GM21423 (cell line): ENCODE results near the gene ERP44.
"Not testable (repeated sequence)": the region's sequence is repeated elsewhere in the genome, so short reads cannot be mapped to it uniquely, and the experiment has no call there.

ENCODE experiments used
- ATAC-seq: cut with Tn5 transposase; IDR thresholded peaks from one replicate; pipeline ENCODE4 v1.9.1; 2021; ENCODE audit warnings: mild to moderate bottlenecking, moderate library complexity; ENCODE audit not compliant: unreplicated experiment

Gene ERP44

DNA sequence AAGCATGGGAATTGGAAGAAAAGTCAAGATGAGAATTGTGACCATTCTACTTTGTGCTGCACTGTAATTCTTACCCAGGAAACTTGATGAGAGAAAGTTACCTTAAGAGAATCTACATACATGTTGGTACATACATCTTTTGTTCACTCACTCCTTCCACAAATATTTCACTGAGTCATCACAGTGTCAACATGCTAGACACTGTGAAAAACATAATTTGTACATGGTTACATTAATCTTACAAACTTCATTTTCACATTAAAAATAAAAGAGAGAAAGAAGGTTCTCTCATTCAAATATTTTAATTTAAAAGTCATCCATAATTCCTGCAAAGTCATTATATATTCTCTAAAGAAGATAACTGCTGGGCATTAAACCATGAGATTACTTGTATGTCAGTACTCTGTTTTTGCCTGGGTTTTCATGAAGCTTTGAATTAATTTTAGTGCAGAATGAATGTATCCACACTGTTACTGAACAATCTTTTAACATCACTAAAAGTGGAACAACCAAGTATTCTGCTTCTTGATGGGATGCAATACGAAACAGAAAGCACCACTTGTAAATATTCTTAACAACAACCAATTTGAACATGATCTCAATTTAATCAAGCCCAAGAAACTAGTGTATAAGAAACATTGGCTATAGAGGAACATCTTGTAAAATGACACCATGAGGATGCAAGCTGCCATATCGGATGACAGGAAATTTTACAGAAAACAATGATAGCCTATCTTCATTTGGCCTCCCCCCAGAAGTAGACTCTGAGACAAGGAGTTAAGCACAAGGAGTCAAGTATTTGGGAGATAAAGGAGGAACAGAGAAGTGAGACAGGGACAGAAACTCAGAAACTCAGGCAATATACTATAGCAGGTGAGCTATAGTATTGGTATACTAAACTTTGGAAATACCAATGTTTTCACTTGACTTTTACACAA, 28.4 kb downstream of the ERP44 start:
- no peak for ATAC-seq

DNA sequence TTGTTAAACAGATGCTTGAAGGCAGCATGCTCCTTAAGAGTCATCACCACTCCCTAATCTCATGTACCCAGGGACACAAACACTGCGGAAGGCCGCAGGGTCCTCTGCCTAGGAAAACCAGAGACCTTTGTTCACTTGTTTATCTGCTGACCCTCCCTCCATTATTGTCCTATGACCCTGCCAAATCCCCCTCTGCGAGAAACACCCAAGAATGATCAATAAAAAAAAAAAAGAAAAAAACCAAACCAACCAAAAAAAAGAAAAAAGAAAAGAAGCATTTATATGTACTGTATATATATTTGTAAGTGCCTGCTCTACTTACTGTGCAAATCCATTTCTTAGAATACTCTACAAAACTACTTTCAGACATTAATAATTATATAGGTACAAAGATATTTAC, 29.7 kb downstream of the ERP44 start:
- ATAC-seq = not testable (repeated sequence)

DNA sequence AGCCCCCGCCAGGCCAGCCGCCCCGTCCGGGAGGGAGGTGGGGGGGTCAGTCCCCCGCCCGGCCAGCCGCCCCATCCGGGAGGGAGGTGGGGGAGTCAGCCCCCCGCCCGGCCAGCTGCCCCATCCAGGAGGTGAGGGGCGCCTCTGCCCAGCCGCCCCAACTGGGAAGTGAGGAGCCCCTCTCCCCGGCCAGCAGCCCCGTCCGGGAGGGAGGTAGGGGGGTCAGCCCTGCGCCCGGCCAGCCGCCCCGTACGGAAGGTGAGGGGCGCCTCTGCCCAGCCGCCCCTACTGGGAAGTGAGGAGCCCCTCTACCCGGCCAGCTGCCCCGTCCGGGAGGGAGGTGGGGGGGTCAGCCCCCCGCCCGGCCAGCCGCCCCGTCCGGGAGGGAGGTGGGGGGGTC, 30.8 kb downstream of the ERP44 start:
- ATAC-seq = not testable (repeated sequence)

DNA sequence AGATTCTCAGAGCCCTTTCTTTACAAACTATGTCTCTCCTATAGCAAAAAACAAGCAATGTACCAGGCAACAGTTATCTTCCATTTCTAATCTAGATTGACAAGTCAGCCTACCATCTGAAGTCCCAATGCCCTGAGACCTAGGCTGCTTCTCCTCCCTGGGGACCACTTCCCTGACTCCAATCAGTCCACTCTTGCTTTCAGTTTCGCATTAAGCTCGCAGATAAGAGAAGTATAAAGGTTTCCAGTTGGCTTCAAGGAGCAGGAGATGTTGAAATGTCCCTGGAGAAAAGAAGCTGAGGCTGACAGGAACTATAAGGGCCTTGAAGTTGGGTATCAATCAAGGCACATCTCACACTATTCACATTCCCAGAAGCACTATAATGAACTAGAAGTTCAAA, 32.3 kb downstream of the ERP44 start:
- ATAC-seq = peak; percentile 78

DNA sequence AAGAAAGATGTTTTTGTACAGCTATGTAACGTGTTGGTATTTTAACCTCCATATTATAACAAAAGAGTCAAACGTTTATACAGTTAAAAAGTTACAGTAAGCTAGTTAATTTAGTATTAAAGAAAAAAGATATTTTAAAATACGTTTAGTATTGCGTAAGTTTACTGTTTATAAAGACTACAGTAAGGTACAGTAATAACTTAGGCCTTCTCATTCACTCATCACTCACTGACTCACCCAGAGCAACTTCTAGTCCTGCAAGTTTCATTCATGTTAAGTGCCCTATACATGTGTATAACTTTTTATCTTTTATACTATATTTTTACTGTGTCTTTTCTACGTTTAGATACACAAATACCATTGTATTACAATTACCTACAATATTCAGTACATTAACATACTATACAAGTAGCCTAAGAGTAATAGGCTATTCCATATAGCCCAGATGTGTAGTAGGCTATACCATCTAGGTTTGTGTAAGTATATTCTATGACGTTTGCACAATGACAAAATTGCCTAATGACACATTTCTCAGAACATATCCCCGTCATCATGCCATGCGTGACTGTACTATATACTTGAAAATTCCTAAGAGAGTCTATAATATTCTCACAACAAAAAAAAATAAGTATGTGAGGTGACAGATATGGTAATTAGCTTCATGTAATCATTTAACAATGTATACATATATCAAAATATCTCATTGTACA, 33.8 kb downstream of the ERP44 start:
- no peak for ATAC-seq

DNA sequence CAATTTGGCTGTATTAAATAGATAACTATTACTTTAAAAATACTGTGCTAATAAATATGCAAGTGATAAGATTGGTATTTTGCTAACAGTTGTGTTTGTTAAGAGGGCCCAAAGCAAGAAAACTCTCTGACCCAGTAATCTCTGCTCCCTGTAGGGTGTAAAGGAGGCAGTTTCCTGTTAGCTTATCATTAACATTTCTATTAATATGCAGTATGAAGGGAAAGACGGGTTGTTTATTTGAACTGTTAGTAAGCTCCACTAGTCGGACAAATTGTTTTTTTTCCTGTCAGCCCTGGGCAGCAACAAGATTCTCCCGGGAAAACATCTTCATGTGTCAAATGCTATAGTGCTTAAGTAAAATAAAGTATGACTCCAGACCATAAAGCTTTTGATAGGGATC, 35.6 kb downstream of the ERP44 start:
- no peak for ATAC-seq

DNA sequence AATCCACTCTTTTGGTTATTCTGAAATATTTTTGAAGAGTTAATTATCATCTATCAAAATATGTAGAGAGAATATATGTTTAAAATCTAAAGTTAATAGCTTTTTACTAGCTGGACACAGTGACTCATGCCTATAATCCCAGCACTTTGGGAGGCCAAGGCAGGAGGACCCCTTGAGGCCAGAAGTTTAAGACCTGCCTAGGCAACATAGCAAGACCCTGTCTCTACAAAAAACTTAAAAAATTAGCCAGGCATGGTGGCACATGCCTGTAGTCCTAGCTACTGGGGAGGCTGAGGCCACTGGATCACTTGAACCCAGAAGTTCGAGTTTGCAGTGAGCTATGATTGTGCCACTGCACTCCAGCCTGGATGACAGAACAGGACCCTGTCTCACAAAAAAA, 36.1 kb downstream of the ERP44 start:
- ATAC-seq = not testable (repeated sequence)

DNA sequence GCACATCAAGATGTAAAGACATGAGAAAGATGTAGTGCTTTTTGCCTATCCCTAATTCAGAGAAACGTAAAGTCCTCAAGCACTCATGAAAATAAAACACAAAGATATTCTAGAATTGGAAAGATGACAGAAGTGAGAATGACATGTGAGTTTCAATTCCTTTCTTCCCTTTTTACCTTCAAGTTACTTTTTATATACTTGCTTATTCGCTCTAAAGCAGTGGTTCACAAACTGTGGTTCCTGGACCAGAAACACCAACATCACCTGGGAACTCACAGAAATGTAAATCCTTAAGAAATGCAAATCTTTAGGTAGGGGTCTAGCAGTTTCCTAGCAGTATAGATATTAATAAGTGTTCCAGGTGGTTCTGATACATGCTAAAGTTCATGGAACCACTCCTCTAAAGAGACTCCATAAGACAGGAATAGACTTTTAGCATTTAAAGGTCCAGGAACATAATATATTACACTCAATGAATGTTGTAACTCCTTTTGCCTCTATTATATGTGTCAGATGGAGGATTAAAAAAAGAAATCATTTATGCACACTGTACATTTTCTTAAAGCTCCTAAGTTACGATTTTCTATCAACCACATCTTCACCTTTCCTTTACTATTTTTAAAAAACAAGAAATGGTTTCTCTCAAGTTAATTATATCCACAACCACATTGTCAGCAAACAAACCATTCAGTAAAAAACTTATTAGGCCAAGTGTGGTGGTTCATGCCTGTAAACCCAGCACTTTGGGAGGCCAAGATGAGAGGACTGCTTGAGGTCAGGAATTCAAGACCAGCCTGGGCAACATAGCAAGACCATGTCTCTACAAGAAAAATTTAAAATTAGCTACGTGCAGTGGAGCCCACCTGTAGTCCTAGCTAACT, 39.9 kb downstream of the ERP44 start:
- ATAC-seq = peak; percentile 83

DNA sequence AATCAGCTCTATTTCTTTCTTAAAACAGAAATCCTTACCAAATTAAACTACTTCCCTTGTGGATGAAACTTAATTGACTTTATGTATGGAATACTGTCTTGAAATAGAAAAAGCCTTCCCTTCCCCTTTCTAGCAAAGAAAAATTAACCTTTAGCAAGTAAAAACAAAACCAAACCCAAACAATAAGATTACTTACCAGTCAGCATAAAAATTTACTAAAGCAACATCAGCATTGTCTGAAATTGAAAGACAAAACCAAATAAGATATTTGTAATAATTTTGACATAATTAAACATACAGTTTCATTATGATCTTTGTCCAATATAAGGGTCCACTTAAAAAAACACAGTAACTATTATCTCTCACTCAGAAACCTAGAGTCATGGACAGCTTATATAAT, 41.2 kb downstream of the ERP44 start:
- no peak for ATAC-seq

DNA sequence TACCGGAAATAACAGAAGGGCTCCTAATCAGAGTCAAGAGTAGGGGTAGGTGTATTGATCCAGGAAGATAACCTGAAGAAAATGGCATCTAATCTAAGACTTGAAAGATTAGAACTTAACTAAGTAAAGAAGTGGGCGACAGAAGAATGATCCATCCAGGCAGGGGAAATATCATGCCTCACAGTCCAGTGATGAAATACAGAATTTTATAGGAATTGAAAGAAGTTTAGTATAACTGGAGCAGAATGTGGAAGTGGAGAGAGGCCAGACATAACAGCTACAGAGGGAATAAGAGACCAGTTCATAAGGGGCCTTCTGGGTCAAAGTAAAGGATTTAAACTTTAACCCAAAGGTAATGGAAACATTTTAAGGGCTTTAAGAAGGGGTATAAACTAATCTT, 42.2 kb downstream of the ERP44 start:
- no peak for ATAC-seq

DNA sequence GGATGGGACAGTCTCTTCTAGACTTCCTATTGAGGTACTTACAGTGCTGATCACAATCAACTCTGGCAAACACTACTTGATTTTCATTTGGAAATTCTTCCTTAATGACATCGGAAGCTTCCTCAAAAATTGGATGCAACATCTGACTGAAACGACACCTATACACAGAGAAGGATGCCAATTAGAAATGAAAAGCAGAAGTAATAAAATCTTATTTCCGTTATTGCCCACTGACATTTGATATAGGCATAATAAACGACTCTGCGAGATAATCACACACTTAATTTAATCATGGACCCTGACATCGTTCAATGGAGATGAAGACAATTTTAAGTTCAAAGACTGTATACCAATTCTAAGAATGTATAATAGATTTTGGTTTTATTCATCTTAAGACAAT, 46.4 kb downstream of the ERP44 start:
- ATAC-seq = no peak

DNA sequence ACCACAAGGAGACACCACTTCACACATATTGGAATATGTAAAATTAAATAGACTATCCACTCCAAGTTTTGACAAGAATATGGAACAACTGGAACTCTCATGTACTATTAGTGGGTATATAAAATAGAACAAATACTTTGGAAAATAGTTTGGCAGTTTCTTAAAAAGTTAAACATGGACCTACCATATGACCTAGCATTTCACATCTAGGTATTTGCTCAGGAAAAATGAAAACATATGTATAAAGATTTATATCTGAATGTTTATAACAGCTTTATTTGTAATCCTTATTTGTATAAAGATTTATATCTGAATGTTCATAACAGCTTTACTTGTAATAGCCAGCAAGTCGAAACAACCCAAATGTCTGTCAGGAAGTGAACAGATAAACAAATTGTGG, 49.2 kb downstream of the ERP44 start:
- no peak for ATAC-seq

DNA sequence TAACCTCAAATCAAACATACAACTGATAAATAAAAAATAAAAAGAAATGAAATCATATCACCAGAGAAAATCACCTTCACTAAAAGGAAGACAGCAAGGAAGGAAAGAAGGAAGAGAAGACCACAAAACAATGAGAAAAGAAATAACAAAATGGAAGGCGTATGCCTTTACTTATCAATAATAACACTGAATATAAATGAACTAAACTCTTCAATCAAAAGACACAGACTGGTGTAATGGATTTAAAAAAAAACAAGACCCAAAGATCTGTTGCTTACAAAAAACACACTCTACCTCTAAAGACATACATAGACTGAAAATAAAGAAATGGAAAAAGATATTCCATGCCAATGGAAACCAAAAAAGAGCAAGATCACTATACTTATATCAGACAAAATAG, 60.3 kb downstream of the ERP44 start:
- ATAC-seq = no peak

DNA sequence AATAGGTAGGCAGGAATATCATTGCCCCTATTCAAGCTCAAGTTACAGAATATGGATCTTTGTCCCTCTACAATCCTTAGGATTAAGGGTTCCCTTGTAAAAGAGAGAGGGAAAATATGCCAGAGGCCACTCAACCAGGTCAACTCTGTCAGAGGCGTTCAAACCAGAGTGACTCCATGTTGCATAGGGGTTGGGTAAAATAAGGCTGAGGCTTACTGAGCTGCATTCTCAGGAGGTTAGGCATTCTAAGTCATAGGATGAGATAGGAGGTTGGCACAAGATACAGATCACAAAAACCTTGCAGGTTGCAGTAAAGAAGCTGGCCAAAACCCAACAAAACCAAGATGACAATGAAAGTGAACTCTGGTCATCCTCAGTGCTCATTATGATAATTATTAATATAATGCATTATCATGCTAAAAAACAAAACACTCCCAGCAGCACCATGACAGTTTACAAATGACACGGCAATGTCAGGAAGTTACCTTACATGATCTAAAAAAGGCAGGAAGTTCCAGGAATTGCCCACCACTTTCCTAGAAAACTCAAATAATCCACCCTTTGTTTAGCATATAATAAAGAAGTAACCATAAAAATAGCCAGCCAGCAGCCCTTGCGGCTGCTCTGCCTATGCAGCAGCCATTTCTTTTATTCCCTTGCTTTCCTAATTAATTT, 64.8 kb downstream of the ERP44 start:
- no peak for ATAC-seq

DNA sequence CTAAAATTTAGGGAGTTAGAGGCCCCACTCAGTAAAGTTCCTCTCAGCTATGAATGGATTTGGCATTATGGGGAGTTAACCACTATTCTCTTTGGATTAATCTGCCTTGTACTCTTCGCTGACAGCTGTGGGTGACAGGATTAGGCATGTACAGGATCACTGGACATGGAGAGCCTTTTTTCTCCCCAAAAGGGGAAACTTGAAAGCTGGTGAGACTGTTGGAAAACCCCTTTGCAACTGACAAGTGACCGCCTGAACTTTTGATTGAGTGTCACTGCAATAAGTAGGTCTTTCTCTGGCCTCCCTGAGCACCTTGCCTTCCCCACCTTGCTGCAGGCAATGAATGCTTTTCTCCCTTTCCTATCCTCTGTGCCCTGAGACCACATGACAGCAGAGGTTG, 68.3 kb downstream of the ERP44 start:
- no peak for ATAC-seq

DNA sequence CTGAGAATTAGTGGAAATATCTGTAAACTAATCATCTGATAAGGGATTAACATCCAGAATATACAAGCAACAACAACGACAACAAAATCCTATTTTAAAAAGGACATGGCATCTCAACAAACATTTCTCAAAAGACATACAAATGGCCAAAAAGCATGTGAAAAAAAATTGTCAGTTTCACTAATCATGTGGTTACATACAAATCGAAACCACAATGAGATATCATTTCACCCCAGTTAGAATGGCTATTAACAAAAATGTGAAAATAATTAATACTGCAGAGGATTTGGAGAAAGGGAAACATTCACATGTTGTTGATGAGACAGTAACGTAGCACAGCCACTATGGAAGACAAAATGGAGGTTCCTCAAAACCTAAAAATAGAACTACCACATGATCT, 69.5 kb downstream of the ERP44 start:
- ATAC-seq = no peak

DNA sequence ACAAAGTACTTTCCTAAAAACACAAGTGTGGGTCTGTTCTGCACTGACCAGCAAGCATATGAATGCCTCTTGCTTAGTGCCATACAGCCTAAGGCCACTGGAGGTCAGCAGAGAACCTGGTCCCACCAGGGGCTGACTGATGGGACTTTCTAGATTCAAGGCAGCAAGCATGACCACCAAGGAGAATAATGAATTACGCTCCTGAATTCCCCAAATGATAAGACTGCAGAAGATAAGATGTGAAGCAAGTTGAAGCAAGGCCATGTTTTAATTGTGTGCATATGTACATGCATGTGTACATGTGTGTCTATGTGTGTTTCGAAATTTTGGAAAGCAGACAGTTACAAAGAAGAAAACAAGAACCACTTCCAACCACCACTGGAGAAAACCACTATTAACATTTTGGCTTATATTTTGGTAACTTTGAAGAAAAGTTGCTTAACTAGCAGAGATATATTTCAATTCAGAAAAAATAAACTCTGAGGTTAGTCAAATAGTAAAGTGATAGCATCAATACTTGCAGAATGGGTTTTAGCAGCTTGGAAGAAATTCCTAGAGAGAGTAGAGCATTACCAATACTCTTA, 70.5 kb downstream of the ERP44 start:
- peak; percentile 87 for ATAC-seq

DNA sequence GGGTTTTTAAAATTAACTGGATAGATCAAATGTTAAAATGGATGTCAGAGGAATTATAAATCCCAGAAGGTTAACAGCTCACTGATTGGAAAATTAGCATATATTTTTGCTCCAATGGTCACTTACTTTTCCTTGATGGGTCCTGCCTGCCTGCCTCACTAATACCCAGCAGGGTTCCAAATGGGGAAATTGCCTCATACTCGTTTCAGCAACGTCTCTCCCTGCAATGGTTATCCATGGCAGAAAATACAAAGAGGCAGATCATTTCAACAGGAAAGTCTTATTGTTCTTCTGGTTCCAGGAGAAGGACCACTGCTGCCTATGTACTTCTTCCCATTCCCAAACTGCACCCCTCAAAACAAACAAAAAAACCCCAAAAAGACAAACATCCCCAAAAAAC, 71.3 kb downstream of the ERP44 start:
- no peak for ATAC-seq

DNA sequence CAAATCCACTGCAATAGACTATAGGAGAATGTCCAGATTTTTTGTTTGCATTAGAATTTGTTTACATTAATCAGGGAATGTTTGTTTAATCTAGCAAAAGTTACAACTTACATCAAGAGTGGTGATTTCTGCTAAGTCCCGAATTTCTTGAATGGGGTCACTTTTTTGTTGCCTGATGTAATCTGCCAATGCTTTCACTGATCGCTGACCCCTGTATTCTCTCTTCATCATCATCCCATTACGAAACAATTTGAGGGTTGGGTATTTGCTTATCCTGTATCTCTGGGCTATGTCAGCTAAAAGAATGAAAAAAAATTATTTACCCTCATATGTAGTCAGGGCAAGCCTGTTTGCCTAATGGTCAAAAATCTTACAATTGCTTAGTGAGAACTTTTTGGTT, 76.9 kb downstream of the ERP44 start:
- ATAC-seq = no peak

DNA sequence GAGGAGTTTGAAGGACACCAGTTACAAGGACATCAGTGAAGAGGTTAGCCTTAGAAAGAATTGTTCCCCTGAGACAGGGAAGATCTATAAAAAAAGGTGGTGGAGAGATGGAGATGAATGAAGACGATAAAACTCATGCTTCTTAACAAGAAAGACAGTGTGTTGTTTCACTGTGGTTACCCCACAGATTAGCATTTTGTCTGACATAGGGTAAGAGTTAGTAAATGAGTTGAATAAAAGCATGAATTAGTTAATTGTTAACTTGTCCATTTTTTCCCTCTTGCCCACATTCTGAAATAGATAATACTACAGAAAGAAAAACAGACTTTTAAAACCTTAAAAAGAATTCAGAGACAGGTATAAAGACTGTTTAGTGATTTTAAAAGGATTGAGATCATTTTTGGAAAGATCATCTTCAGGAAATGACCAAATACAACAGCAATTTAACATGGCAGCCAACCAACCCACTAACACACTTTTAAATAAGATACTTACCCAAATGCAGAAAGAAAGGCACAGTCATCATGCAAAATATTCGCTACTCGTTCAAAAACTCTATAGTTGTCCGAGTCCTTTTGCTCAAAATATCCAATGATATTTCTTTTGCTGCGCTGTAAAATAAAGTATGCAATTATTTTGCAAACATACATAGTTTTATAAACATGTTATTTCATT, 78.5 kb downstream of the ERP44 start:
- ATAC-seq = peak; percentile 56
